ENCODE measurements around the gene NPPA.

Gene NPPA

DNA sequence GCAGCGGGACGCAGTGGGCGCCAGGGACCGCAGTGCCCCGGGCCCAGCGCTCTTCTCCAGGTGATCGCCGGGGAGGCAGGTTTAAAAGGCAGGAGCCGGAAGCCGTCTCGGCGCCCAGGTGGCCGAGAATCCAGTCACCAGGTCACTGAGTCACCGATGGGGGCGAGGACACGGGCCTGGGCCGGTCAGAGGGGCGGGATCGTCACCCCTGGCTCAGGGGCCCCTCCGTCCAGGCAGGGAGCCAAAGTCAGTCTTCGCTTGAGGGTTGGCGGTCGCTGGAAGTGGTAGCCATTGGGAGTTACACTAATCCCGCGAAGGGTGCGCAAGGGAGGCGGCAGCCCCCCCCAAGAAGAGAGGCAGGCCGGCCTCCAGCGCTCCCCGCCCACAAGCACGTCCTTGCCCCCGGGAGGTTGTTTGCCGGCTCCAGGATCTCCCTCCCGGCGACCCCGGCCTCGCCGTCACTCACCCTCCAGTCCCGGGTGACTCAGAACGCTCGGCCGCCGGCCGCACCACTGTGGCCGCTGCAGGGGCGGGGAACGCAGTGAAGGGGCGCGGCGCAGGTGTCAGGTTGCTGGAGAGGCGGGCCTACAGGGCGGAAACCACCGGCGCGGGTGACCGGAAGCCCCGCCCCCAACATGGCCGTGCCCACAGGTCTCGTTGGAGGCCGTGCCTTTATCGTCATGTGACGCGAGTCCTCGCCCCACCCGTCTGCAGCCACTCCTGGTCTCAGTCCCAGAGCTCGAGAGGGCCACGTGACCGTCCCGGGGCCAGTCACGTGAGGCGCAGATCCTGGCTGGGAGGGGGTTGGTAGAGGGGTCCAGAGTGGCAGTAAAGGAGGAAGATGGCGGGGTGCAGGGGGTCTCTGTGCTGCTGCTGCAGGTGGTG lies 41.9 kb downstream of the NPPA start, which contains the start of the genes CLCN6 and MTHFR:
Gene CLCN6 (plus strand): TSS at position 770 of the 885 bp plus-strand sequence. CDS start 72 bp downstream, at position 842.
Gene MTHFR (minus strand): TSS at position 543 of the 885 bp plus-strand sequence. CDS start 2,848 bp downstream, outside the sequence.
- peak; percentile 100 for DNase-seq

DNA sequence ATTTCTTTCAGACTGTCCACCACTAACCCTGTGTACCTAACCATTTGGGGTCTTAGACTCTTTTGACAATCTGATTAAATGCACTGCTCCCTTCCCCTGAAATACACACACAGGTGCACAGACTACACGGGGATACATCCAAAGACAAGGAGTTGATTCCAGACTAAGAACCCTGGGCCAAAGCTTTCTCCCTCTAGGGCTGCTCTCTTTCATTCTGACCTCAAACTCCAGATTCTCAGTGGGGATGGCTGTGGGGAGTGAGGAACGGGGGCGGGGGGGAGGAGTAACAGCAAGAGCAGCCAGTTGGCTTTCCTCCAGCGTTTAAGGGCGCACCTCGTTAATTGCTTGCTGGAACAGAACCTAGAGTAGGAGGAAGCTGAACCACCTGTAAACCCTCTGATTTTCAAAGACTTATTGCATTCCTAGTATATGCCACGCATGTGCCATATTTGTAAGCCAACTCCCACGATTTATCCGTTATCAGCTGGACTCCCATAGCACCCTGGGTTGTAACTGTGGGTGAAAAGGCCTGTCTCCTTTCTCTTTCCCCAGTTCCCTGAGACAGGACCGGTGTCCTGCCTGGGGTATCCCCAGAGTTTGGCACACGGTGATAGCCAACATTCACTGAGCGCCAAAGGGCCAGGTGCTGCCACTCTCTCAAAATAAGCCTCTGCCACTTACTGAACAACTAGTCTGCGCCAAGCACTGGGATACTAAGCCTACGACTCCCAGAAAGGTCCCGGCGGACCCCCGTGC lies 42.7 kb downstream of the NPPA start:
- DNase-seq = peak; percentile 66

DNA sequence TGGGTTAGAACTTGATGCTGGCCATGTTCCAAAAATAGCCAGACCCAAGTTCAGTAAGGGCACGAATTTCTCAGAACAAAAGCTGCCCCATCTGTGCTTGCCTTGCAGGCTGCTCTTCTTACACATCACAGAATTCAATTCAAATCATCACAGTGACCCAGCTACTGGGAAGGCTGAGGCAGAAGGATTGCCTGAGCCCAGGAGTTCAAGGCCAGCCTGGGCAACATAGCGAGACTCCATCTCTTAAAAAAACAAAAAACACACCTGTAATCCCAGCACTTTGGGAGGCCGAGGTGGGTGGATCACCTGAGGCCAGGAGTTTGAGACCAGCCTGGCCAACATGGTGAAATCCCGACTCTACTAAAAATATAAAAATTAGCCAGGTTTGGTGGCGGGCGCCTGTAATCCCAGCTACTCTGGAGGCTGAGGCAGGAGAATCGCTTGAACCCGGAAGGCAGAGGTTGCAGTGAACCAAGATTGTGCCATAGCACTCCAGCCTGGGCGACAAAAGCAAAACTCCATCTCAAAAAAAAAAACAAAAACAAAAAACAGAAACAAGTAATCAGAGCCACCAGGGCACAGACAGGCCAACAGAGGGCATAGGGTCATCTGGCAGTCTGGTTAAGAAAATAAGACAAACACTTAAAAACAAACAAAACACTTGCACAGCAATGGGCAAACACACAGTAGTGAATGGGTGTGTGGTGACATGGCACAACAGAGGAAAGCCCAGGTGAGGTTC lies 43.5 kb downstream of the NPPA start:
- DNase-seq = peak; percentile 82

DNA sequence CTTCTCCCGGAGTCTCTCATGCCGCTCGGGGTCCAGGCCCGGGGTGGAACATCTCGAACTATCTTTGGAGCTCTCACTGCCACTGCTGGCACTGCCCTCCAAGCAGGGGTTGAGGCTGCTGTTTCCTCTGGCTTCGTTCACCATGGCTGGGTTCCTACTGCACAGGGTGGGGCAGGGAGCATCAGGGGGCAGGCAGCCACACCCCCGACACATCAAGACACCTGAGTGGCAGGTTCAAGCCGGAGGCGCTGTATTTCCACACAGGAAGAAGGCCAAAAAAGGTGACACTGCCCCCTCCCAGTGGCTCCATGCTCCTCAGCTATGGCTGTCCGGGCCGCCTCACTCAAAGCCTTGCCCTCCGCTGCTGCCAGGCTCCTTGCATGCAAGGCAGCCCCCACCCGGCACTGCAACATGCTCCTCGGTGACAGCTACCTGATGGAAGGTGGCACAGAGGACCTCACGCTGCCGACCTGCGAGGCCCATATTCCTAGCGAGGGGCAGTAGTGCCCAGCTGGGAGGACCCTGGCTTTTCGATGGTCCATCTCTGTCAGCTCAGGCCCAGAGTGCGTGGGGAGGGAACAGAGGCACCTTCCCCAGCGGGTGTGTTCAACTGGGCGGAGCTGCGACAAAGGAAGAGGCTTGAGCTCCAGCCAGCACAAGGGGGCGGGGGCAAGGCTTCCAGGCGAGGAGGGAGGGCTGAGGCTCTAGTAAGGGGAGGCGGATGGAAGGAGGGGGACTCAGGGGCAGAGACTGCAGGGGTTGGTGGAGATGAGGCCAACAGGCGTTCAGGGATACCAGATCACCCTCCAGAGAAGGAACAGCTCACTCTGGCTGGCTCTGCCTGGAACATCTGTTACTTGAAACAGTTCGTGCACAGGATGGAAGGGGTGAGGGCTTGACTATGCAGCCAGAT lies 44.4 kb downstream of the NPPA start:
- no peak for DNase-seq

DNA sequence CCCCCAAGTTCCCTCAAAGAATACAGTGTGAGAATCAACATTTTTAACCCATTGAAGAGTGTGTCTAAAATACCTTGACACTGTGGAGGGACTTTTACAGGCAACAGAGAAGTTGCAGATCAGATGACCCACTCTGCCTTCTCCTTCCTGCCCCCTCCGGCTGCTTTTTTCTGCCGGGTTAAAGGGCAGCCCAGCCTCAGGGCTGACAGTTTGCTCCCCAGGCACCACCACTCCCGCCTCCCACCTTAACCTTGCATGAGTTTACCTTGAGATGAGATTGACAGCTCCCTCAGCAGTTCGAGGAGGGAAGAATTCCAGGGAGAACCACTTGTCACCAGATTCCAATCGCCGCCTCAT lies 45.0 kb downstream of the NPPA start:
- no peak for DNase-seq

DNA sequence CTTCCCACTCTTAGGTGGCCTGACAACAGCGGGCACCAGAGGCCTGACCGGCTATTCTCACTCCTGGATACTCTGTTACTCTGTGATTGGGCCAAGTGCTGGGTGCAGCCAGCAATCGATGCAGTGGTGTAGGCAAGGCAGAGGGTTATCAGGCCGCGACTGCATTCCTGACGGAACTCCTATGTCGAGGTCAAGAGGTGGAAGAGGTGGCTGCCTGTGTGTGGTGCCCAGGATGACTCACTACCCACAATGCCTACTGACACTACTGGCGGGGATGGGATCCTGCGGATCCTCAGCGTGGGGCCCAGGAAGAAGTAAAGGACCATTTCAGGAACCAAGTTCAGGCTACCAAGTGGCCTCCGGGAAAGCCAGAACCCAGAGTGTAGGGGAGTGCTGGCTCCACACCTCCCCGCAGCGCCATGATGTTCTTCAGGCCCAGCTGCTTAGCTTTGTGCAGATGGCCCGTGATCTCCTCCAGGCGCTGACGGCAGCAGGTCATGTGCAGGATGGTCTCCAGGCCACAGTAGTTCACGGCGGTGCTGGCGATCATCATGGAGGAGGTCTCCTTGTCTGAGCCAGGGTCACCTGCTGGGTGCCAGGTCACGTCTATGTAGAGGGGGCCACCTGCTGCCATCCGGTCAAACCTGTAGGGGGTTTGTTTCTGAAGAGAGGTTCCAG lies 46.7 kb downstream of the NPPA start:
- no peak for DNase-seq

DNA sequence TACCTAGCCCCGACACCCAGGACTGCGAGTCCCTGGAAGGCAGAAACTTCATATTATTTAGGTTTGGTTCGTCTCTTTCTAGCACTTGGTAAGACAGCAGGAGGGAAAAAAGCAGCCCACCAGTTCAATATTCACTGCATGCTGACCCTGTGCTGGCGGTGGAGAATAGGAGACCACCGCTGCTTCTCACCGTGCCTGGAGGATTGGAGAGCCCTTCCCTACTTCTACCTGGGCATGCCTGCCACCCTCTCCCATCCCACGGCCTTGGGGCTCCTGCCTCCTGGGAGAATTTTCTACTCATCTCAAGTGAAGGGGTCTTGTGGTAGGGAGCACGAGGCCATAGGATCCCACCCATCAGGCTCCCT lies 47.2 kb downstream of the NPPA start:
- no peak for DNase-seq

DNA sequence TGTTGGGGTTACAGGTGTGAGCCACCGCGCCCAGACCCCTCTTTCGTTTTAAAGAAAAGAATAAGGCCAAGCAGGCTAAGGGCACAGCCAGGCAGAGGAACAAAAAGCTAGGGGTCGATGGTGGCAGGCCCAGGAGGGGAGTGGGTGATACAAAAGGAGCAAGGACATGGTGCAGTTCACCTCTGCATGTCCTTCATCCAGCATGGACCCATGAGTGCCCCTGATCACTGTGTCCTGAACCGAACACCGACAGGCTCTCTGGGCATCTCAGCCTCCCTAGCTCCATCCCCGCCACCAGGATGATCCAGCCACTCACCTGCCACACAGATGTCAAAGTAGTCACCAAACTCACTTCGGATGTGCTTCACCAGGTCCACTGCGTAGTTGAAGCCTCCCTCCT lies 47.7 kb downstream of the NPPA start:
- no peak for DNase-seq

DNA sequence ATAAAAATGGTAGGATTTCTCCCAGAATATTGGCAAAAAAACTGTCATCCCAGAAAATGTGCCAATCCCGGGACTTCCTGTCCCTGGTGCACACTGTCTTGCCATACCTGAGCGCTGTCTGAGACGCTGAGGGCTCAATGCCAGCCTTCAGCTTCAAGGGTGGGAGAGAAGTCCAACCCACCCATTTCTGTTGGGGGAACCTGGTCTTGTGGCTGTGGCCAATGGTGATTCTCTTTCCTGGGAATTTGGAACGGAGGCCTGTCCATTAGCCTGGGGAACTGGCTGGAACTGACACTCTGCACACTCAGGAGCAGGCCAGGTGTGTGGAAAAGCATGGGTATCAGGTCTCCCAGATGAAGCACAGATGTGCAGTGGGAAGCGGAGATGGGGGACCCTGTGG lies 48.5 kb downstream of the NPPA start:
- no peak for DNase-seq

DNA sequence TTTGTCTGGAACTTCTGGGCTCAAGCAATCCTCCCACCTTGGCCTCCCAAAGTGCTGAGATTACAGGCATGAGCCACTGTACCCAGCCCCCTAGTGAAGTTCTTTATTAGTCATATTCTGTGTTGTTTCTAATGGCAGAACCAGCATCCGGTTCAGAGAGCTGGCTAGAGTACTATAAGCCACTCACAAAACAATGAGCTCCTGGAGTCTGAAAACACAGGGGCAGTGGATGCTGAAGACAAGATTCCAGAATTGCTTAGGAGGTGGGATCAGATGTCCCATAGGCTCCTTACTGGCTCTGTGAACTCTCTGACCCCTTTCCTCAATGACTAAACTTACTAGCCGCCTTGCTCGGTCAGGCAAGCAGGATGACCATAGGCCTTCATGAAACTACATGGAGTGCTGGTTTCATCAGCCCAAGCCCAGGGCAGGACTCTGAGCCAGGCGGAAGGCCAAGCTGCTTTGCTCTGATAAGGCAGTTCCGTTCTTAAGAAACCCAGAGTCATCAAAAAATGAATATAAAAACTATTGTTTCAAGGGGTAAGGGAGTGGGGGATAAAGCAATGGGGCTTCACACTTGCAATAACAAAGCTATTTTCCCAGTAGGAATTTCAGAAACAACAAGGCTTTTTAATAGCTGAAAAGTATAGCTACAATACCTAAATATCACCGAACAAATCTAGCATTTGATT lies 49.9 kb downstream of the NPPA start:
- DNase-seq = no peak

DNA sequence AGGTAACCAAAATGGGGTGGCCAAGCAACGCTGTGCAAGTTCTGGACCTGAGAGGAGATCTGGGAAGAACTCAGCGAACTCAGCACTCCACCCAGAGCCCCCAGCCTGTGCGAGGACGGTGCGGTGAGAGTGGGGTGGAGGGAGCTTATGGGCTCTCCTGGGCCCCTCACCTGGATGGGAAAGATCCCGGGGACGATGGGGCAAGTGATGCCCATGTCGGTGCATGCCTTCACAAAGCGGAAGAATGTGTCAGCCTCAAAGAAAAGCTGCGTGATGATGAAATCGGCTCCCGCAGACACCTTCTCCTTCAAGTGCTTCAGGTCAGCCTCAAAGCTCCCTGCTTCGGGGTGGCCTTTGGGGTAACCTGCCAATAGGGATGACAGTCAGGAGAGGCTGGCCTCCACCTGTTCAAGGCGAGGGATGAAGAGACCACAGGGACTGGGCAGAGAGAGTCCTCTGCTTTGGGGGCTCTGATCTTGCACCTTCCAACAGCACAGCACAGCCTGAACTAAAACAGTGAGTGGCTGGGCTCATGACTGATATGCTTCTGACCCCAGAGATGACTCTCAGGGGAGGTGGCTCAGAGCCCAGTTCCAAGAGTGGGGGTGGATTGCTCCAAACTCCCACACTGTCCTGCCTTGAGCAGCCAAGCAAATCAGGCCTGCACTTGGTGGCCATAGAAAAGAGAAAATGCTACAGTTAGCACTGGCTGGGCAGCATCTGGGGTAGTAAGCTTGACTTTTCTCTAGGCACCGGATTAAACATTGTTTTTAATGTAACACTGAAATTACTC lies 51.4 kb downstream of the NPPA start:
- DNase-seq = no peak

Data from DMS53 (cell line).